ENCODE data around the gene ERO1B.

ERO1B gene

GRCh38 chr1:236292425-236292824 lies 10.7 kb upstream of the ERO1B start:
- no peak for DNase-seq

- DNase-seq: no peak
These were observed 7.9 kb upstream of the ERO1B start for GRCh38 chr1:236289492-236290131.

- DNase-seq: no peak
These were observed 6.8 kb upstream of the ERO1B start for GRCh38 chr1:236288620-236288976.

GRCh38 chr1:236287757-236288619 lies 6.2 kb upstream of the ERO1B start:
- no peak for DNase-seq

GRCh38 chr1:236287356-236287755 lies 5.6 kb upstream of the ERO1B start:
- no peak for DNase-seq

GRCh38 chr1:236284291-236284721 lies 2.5 kb upstream of the ERO1B start:
- no peak for DNase-seq

GRCh38 chr1:236282719-236283118 lies 961 bp upstream of the ERO1B start:
- DNase-seq: no peak

GRCh38 chr1:236282425-236282716 lies 613 bp upstream of the ERO1B start:
- no peak for DNase-seq

GRCh38 chr1:236281198-236281653 lies 532 bp downstream of the ERO1B start:
- DNase-seq: no peak

GRCh38 chr1:236280438-236281197 lies 1.1 kb downstream of the ERO1B start:
- DNase-seq: no peak

GRCh38 chr1:236275586-236275985 lies 6.2 kb downstream of the ERO1B start:
- no peak for DNase-seq

- no peak for DNase-seq
These were observed 6.7 kb downstream of the ERO1B start for GRCh38 chr1:236275061-236275460.

GRCh38 chr1:236273358-236273757 lies 8.4 kb downstream of the ERO1B start:
- DNase-seq: no peak

- DNase-seq: no peak
These were observed 12.3 kb downstream of the ERO1B start for GRCh38 chr1:236269439-236269838.

- no peak for DNase-seq
These were observed 19.9 kb downstream of the ERO1B start for GRCh38 chr1:236261898-236262297.

- DNase-seq: no peak
These were observed 20.7 kb downstream of the ERO1B start for GRCh38 chr1:236261033-236261432.

GRCh38 chr1:236259043-236259442 lies 22.7 kb downstream of the ERO1B start:
- no peak for DNase-seq

- DNase-seq: no peak
These were observed 23.6 kb downstream of the ERO1B start for GRCh38 chr1:236258114-236258622.

GRCh38 chr1:236257216-236257615 lies 24.5 kb downstream of the ERO1B start:
- DNase-seq: no peak

- DNase-seq: no peak
These were observed 27.7 kb downstream of the ERO1B start for GRCh38 chr1:236253918-236254637.

- no peak for DNase-seq
These were observed 28.6 kb downstream of the ERO1B start for GRCh38 chr1:236253119-236253518.

- no peak for DNase-seq
These were observed 30.2 kb downstream of the ERO1B start for GRCh38 chr1:236251587-236251986.

- DNase-seq: no peak
These were observed 34.5 kb downstream of the ERO1B start for GRCh38 chr1:236247286-236247685.
